GM19238 (cell line): ENCODE measurements around the gene DDI2.
"Not testable (repeated sequence)": the region's sequence is repeated elsewhere in the genome, so short reads cannot be mapped to it uniquely, and the experiment has no call there.

Source experiments
- DNase-seq: peaks from one replicate; pipeline ENCODE4 v3.0.0; 2011; ENCODE audit warnings: low spot score; ENCODE audit not compliant: insufficient read length

DDI2 gene

DNA sequence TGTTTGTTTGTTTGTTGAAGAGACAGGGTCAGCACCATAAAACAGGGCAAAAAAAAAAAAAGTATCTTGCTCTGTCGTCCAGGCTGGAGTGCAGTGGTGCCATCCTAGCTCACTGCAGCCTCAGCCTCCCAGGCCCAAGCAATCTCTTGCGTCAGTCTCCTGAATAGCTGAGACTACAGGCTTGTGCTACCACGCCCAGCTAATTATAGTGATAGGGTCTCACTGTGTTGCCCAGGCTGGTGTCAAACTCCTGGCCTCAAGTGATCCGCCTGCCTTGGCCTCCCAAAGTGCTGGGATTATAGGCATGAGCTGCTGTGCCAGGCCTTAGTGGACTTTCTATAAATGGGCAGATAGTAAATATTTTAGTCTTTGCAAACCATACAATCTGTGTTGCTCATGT lies 19.2 kb downstream of the DDI2 start:
- DNase-seq: no peak

DNA sequence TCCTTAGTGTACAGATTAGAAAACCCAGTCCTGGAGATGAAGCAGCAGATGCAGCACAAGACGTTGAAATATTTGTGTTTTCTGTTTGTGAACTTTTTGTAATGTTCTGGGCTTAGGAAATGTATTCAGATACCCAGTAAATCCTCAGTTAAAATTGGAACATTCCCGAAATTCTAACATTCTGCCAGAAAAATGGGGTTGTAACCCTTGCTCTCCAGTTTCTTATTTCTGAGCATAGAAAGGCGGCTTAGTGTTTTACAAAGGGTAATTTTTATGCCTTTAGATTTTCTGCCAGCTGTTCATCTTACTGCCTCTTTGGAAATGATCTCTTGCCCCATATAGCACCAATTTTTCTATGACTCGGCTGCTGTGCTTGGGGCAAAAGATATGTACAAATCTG lies 20.6 kb downstream of the DDI2 start:
- DNase-seq: no peak

DNA sequence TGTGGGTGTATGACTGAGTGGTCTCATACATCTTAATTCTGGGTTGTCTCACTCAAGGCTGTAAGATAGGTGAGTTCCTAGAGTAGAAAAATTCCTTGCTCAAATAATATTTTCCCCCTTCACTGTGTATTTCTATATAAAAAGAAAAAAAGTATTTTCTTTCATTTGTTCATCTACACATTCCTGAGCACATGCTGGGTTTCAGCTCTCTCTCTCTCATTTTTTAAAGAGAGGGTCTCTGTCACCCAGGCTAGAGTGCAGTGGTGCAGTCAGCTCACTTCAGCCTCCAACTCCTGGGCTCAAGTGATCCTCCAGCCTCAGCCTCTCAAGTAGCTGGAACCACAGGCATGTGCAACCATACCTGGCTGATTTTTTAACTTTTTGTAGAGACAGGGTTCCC lies 22.0 kb downstream of the DDI2 start:
- no peak for DNase-seq

DNA sequence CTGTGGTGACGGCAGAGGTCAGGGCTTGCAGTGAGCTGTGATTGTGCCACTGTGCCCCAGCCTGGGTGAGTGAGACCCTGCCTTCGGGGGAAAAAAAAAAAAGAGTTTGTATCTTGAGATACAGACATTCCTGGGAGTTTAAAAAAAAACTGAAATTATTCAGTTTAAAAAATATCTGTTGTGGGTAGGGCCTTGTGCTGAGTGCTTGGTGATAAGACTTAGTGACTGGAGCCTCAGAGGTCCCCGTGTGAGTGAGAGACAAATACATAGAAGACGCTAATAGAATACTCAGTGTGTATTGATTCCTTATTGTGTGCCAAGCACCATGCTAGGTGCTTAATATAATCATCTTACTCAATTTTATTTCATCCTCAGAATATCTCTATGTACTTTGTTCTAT lies 22.7 kb downstream of the DDI2 start:
- DNase-seq: no peak

DNA sequence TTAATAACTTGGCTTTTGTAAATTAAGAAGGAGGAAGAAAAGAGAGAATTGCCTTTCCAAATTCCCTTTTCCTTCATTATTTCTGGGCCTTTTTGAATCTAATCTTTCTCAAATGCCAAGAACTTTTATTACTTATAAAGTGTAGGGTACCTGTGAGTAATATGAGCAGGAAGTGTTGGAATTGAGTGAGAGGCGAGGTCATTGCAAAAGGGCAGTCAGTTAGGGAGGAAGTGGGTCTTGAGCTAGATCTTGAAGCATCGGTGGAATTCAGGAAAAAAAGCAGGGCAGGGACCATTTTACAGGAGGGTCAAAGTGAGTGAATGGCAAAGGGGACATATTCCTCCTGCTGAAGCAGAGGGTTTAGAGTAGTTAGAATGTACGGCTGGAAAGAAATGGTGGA lies 23.4 kb downstream of the DDI2 start:
- DNase-seq: no peak

DNA sequence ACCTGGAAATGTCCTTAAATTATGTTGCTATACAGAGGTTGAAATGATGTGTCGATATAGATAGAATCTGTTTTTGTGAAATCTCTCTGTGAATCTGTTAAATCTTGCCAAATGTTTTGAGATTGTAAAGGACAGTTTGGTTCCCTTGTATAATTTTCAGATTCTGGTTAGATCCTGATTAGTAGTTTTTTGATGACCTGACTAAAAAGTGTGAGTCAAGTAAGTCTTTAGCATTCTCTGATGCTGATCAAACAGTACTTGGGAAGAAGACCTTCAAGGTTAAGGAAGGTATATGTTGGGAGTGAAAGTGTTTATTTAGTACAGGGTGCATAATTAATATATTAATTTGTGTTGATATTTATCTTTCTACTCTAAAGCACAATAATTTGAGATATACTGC lies 32.7 kb downstream of the DDI2 start:
- no peak for DNase-seq

DNA sequence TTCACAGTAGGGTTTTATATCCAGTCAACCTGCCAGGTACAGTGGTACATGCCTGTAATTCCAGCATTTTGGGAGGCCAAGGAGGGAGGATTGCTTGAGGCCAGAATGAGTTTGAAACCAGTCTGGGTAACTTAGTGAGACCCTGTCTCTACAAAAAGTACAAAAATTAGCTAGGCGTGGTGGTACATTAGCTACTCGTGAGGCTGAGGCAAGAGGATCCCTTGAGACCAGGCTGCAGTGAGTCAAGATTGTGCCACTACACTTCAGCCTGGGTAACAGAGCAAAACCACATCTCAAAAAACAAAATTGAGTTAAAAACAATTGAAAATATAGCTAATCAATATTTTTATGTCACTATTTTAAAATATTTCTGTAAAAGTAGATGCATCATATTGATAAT lies 33.2 kb downstream of the DDI2 start:
- DNase-seq: no peak

DNA sequence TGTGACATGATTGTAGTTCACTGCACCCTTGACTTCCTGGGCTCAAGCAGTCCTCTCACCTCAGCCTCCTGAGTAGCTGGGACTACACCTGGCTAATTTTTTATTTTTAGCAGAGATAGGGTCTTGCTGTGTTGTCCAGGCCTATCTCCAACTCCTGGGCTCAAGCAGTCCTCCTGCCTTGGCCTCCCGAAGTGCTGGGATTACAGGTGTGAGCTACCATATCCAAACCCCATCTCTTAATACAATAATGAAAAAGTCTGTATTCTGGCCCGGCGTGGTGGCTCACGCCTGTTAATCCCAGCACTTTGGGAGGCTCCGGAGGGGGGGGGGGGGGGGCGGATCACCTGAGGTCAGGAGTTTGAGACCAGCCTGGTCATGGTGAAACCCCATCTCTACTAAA lies 34.9 kb downstream of the DDI2 start:
- not testable (repeated sequence) for DNase-seq

DNA sequence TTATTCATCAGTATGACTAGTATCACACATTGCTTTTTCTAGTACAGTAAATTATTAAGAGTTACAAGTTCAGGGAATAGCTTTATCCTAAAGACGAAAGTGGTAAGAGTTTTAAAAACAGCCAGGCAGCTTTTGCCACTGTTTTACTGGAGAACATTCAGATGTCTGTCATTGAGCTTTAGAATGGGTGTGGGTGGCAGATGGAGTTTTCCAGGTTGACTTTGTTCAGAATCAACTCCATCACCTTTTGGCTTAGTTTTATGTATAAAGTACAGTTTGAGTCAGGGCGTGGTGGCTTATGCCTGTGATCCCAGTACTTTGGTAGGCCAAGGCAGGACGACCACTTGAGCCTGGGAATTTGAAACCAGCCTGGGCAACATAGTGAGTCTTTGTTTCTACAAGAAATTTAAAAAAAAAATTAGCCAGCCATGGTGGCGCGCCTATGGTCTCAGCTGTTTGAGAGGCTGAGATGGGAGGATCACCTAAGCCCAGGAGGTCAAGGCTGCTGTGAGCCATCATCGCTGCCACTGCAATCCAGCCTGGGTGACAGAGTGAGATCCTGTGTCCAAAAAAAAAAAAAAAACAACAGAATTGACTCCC lies 36.9 kb downstream of the DDI2 start:
- DNase-seq: no peak

DNA sequence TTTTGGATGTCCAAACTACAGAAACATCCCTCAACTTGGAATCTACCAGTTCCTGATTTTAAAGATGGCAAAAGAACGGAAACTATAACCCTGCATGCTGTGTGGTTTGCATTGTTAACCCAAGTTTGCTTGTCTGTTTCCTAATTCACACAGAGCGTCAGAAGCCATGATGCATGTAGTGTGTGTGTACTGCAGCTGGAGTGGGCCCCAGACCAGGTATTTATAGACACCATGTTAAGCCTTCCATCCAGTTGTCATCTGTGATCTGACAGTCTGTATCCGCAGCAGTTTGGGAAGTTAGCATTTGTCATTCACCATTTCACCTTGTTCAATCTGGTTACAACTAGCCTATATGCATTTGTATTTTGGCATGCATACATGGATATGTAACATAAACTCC lies 39.2 kb downstream of the DDI2 start:
- DNase-seq: no peak

DNA sequence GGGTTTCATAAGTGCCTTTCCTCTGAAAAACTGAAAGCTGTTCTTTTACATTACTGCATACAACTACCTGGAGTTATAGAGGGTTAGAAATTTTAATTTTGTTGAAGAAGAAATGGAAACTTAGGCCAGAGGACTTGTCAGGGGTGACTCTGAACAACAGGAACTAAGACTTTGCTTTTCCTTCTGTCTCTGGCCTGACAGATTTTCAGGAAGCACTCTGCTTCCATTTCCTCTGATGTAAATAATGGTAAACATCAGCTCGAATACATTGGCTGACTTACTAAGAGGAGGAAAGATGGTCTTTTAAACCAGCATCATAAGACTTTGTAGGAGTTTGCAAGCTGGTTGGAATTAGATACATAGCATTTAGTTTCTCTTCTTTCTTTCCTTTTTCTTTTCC lies 39.8 kb downstream of the DDI2 start:
- DNase-seq: no peak

DNA sequence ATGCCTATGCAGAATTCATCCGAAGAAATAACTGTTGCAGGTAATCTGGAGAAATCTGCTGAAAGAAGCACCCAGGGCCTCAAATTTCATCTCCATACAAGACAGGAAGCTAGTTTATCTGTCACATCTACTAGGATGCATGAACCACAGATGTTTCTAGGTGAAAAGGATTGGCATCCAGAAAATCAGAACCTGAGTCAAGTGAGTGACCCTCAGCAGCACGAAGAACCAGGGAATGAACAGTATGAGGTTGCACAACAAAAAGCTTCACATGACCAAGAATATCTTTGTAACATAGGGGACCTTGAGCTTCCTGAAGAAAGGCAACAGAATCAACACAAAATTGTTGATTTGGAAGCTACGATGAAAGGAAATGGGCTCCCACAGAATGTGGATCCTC lies 42.9 kb downstream of the DDI2 start:
- DNase-seq: no peak

DNA sequence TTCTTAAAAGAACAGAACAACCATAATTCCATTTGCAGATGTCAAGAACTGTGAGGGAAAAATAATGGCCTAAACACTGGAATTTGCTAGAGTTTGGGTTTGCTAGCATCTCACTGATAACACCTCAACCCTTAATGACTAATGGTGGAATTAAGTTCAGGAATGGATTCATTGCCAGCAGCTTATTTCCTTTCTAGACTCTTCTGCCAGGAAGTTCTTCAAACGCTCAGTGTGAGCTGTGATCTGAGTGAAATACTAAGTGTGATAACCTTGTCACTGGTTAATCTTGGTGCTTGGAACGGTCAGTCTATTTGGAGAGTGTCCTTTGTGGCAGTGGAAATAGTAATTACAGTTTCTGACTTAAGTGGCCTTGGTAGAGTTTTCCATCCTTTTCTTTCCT lies 45.2 kb downstream of the DDI2 start:
- no peak for DNase-seq

DNA sequence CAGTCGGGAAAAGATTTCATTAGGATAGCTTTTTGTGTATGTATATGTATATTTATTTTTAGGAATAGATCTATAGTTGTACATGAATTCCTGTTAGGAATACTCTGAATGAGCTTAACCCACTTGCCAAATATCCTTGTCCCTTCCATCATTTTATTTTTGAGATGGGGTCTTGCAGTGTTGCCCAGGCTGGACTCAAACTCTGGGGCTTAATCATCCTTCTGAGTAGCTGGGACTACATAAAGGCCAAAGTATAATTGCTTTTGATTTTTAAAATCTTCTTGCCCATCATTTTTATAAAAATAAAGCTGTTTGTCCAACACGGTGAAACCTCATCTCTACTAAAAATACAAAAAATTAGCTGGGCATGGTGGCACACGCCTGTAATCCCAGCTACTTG lies 46.7 kb downstream of the DDI2 start:
- DNase-seq: no peak

DNA sequence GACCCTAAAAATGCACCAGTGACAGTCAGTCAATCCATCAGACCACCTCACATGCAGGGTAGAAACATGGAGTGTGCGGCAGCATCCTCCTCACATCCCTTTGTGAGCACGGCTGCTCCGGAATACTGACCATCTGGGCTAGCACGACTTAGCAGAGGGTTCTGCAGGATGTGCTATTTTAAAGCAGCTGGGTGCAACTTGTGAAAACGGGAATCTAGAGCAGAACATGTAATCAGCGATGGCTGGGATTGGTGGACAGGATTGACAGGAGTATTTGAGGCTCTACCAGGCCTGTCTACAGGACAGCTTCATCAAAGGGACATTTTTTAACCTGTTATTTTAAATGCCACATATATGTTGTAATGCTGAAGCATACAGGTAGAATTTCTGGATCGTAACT lies 50.1 kb downstream of the DDI2 start:
- DNase-seq: no peak

DNA sequence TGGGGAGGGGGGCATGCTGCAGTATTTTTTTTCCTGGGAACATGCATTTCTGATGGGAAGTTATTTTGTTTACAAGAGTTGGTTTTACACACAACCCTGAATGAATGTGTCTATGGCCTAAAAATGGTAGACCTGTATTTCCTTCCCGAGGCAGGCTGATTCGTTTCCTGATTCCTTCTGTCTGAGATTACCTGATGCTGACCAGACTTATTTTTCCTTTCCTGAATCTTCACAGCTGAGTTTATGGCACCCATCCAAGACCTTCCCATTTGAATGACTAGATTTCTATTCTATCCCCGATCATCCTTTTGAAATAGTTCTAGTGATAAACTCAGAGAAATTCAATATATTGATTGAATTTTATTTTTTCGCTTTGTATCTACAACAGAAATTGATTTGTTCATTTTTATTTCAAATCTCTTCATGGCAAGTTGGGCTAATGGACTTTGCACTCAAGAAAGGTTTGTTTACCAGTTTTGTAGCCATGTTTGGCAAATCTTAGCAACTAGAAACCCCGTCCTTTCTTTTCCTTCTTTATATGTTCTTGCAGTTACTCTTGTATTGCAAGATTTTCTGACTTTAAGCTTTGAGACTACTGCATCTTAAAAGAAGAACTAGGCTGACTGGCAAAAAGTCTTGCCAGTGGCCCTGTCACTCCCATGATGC lies 51.0 kb downstream of the DDI2 start:
- no peak for DNase-seq

DNA sequence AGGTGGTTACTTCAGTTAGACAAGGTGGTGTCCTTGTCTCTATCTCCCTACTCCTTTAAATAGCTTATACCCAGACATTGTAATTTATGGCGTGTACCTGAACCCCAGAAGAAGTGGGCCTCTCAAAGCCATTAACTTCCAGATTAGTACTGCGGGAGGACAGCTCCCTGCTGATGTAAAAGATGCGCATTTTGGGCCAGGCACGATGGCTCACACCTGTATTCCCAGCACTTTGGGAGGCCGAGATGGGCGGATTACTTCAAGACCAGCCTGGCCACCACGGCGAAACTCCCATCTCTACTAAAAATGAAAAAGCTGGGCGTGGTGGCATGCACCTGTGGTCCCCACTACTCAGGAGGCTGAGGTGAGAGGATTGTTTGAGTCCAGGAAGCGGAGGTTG lies 51.8 kb downstream of the DDI2 start:
- DNase-seq: no peak

DNA sequence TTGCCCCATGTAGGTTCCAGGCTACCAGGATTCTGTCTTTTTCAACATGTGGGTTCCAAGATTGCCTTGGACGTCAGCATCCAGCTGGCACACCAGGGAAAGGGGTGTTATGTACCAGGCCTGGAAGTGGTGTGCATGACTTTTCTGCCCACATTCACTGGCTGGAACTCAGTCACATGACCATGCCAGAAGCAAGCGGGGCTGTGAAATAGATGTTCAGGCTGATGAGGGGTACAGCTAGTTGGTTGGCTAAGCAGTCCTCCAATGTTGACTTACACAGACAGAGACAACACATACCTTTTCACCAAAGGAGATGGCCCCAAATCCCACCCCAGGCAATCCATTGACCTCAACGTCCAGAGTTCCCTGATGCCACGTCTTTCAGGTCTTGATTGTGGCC lies 52.6 kb downstream of the DDI2 start:
- no peak for DNase-seq

DNA sequence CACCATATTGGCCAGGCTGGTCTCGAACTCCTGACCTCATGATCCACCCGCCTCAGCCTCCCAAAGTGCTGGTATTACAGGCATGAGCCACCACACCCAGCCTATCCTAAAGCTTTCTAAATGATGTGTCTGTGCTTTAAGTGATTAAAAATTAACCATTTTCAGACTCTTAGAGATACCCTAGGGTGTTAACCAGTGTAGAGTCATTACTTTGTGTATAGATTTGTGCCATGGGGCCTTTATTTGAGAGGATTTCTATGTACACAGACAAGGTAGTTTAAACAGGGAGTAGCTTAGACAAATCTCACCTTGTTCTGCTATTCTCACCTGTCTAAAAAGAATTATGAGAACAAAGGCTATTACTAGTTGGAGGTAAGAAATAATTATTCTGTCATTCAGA lies 54.2 kb downstream of the DDI2 start:
- no peak for DNase-seq

DNA sequence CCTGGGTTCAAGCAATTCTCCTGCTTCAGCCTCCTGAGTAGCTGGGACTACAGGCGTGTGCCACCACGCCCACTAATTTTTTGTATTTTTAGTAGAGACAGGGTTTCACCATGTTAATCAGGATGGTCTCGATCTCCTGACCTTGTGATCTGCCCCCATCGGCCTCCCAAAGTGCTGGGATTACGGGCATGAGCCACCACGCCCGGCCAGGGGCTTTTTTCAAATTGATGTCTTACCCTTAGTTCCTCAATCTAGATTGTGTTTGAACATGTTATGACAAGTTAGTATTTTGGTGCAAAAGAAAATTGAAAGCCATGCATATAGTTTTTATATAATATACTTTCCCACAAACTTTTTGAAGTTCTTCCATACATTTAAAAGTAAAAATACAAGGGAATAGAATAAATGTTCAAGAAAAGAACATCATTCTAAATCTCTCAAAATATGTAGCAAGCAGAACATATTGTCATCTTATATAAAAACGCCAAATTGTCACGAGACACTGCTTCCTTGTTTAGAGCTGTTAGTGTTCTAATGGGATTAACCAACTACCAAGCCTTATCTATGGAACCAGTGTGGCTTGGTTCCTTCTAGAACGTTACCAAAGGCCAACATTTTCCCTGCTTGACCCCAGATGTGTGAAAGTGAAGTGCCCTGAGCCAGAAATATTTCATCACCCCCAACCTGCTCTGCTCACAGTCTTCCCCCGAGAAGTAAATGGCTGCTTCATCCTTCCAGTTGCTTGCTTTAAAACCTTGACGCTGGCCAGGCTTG lies 57.3 kb downstream of the DDI2 start:
- no peak for DNase-seq

DNA sequence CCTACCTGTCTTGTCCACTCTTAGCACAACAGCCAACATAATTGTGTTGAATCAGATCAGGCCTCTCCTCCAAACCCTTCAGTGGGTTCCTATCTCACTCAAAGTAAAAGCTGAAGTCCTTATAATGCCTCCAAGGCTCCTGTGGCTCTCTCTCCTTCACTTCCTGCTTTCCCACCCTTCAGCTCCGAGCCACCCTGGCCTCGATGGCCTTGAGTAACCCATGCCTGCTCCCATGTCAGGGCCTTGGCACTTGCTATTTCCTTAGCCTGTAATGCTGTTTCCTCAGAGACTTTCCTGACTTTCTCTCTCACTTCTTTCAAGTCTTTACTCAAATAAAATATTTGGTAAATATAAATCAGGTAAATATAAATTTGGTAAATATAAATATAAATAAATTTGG lies 58.8 kb downstream of the DDI2 start:
- DNase-seq: no peak

DNA sequence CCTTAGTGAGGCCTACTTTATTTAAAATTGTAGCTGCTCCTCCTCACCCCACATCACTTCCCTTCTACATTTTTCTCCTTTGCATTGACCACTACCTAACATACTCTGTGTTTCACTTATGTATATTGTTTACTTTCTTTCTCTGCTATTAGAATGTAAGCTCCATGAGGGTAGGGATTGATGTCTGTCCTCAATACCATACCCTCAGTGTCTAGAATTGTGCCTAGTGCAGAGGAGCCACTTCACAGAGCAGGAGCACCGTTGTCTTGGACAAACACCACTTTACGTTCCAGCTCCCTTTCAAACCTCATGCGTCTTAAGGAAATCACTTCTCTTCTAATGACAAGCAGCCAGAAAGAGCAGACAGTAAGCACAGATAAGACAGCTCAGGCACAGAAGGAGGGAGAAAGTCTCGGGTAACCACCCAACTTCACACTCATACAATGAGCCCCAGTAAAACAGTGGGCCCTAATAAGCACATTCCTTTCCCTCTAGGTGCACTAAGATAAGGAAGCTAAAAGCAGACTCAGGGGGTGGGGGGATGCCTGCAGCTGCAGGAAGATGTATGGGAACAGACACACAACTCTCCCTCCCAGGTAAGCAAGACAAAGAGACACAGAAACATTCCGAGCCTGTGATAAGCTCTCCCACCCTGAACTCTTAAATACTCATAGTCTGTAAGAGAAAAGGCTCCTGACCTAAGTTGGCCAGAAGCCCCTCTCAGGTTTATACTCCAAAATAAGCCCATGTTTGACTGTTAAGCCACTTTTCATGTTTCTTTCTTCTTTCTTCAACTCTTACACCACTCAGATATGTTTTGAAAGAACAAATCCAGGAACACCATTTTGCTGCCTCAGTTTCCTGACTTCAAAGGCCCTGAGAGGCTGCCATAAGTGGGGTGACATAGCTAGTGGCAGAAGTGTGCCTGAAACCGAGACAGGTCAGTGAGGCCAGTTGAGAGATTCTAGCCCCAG lies 59.7 kb downstream of the DDI2 start:
- no peak for DNase-seq
